Upper lobe of right lung (tissue), 1 donor: Measurements from ENCODE around the gene SRSF3. TPM values are rescaled to one million over a fixed set of nuclear protein-coding genes. Genes with fewer than 3 reads are reported as not detected.

Source experiments
- ATAC-seq: fragments of 200-7000 bp; cut with Tn5 transposase; one replicate; pipeline ENCODE4 v1.9.1; 2020; ENCODE audit warnings: mild to moderate bottlenecking, moderate library complexity
- DNase-seq: peaks from one replicate; pipeline ENCODE4 v3.0.0-alpha.2; 2020
- H3K27ac ChIP-seq: fragments of 200-600 bp; one replicate; pipeline ENCODE4 v1.8.0; 2022
- H3K27me3 ChIP-seq: fragments of 200-600 bp; one replicate; pipeline ENCODE4 v1.8.0; 2022; ENCODE audit warnings: mild to moderate bottlenecking
- H3K36me3 ChIP-seq: fragments of 200-600 bp; one replicate; pipeline ENCODE4 v1.8.0; 2022
- H3K4me1 ChIP-seq: fragments of 200-600 bp; one replicate; pipeline ENCODE4 v1.8.0; 2022
- H3K4me3 ChIP-seq: fragments of 200-600 bp; one replicate; pipeline ENCODE4 v1.8.0; 2022; ENCODE audit warnings: mild to moderate bottlenecking
- H3K9me3 ChIP-seq: fragments of 200-600 bp; one replicate; pipeline ENCODE4 v1.8.0; 2022
- intact Hi-C: fragments of 100-400 bp; cut with DNase I; formaldehyde crosslinking; loops from one replicate; pipeline ENCODE4 v1.11.0; 2022
- total RNA-seq: library from RNA; stranded (reverse); fragmentation: NEBNext Ultra II Directional; extraction: Animal tissue kit (Norgen Biotek cat#: 25700); gene quantifications from one replicate; pipeline ENCODE4 v1.2.1, GENCODE V29; 2021
- TF ChIP-seq, protein P1 (sequence below): fragments of 200-600 bp; IDR thresholded peaks from one replicate; pipeline ENCODE4 v1.8.0; 2022; ENCODE audit warnings: antibody characterized with exemption
- donor health status: DM: no; HTN: yes; CAD: no; lungs with severe emphysema.

SRSF3 gene
- total RNA-seq, 1 donor from 2014 or later: 169 TPM

DNA sequence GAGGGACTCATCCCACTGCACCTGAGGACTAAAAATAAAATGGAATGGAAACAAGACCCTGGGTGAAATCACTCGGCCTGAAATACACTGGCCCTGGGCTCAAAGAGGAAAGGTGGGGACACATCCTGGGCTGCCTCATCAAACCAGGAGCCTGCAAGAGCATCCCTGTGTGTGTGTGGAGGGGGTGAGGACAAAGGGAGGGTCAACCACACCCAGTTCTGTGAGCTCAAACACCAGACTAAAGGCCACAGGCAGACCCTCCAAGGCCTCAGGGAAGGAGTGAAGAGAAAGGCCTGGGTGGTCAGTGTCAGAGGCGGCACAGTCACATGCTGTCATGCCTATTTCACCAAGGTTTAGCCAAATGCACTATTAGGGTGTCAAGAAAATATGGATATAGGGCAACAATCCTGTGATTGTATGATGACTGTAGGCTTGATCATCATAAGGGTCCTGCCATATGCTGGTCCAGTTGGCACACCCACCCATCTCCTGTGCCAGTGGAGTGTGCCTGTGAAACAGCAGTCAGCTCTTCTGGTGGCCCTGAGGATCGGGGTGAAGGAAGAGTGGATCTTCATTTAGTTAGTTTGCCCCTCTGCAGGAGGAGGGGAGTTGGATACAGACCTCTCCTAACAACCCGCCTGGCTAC is 28.9 kb downstream of the SRSF3 start:
- peak; percentile 26 for DNase-seq

DNA sequence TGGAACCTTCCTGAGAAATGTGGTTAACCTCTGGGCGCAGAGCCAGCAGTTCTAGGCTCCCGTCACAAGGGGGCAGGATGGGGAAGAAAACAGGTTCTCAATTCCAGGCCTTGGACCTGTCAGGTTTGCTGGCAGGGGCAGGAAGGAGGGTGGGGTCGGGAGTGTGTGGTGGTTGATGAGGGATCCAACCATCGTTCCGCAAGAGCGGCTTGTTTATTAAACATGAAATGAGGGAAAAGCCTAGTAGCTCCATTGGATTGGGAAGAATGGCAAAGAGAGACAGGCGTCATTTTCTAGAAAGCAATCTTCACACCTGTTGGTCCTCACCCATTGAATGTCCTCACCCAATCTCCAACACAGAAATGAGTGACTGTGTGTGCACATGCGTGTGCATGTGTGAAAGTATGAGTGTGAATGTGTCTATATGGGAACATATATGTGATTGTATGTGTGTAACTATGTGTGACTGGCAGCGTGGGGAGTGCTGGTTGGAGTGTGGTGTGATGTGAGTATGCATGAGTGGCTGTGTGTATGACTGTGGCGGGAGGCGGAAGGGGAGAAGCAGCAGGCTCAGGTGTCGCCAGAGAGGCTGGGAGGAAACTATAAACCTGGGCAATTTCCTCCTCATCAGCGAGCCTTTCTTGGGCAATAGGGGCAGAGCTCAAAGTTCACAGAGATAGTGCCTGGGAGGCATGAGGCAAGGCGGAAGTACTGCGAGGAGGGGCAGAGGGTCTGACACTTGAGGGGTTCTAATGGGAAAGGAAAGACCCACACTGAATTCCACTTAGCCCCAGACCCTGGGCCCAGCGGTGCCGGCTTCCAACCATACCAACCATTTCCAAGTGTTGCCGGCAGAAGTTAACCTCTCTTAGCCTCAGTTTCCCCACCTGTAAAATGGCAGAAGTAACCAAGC is 29.6 kb downstream of the SRSF3 start:
- H3K27ac ChIP-seq: no peak overlapping the region
- no peaks in the 10 kb centered on the region for H3K27me3 ChIP-seq
- ATAC-seq (peak; percentile 86), DNase-seq (peak; percentile 89)
- TF ChIP-seq, protein P1, sequence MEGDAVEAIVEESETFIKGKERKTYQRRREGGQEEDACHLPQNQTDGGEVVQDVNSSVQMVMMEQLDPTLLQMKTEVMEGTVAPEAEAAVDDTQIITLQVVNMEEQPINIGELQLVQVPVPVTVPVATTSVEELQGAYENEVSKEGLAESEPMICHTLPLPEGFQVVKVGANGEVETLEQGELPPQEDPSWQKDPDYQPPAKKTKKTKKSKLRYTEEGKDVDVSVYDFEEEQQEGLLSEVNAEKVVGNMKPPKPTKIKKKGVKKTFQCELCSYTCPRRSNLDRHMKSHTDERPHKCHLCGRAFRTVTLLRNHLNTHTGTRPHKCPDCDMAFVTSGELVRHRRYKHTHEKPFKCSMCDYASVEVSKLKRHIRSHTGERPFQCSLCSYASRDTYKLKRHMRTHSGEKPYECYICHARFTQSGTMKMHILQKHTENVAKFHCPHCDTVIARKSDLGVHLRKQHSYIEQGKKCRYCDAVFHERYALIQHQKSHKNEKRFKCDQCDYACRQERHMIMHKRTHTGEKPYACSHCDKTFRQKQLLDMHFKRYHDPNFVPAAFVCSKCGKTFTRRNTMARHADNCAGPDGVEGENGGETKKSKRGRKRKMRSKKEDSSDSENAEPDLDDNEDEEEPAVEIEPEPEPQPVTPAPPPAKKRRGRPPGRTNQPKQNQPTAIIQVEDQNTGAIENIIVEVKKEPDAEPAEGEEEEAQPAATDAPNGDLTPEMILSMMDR: peak; percentile 86
- H3K4me3 ChIP-seq: no peak overlapping the region
- no peaks in the 10 kb centered on the region for H3K9me3 ChIP-seq
- peaks cover 37% of the 10 kb centered on the region for H3K4me1 ChIP-seq
- intact Hi-C loops: loop anchor here (10.0 kb wide), 1 partner anchor 121 kb away; no protein-coding TSS in a partner anchor
- H3K36me3 ChIP-seq: no peaks in the 10 kb centered on the region

More for the DNA sequence above, 28.9 kb downstream of the SRSF3 start:
- Histone ChIP-seq H3K4me1 (peaks cover 33% of the 10 kb centered on the region), H3K36me3 (no peaks in the 10 kb centered on the region), H3K4me3 (no peak overlapping the region), H3K9me3 (no peaks in the 10 kb centered on the region), H3K27me3 (no peaks in the 10 kb centered on the region), H3K27ac (no peak overlapping the region)
- no peak for ATAC-seq
- intact Hi-C loops: loop anchor here (10.0 kb wide), 1 partner anchor 122 kb away; no protein-coding TSS in a partner anchor
- TF ChIP-seq, protein P1: no peak

DNA sequence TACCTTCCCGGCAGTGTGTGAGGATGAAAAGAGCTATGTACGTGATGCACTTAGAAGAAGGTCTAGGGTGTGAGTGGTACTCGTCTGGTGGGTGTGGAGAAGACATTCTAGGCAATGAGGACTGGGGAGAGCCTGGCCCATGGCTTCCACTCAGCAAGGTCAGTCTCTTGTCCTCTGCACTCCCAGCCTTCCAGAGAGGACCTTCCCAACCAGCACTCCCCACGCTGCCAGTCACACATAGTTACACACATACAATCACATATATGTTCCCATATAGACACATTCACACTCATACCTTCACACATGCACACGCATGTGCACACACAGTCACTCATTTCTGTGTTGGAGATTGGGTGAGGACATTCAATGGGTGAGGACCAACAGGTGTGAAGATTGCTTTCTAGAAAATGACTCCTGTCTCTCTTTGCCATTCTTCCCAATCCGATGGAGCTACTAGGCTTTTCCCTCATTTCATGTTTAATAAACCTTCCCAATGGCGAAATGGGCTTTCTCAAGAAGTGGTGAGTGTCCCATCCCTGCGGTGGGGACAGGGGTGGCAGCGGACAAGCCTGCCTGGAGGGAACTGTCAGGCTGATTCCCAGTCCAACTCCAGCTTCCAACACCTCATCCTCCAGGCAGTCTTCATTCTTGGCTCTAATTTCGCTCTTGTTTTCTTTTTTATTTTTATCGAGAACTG is 30.4 kb downstream of the SRSF3 start:
- no peak overlapping the region for H3K4me3 ChIP-seq
- ATAC-seq (no peak), DNase-seq (peak; percentile 23)
- TF ChIP-seq, protein P1: no peak
- intact Hi-C loops: loop anchor here (5.0 to 10.0 kb wide), 2 partner anchors 58 to 120 kb away; no protein-coding TSS in a partner anchor
- peak overlapping the region; percentile 58 for H3K27ac ChIP-seq
- H3K4me1 ChIP-seq: peaks cover 41% of the 10 kb centered on the region
- H3K36me3 ChIP-seq: no peaks in the 10 kb centered on the region
- no peaks in the 10 kb centered on the region for H3K27me3 ChIP-seq
- no peaks in the 10 kb centered on the region for H3K9me3 ChIP-seq

DNA sequence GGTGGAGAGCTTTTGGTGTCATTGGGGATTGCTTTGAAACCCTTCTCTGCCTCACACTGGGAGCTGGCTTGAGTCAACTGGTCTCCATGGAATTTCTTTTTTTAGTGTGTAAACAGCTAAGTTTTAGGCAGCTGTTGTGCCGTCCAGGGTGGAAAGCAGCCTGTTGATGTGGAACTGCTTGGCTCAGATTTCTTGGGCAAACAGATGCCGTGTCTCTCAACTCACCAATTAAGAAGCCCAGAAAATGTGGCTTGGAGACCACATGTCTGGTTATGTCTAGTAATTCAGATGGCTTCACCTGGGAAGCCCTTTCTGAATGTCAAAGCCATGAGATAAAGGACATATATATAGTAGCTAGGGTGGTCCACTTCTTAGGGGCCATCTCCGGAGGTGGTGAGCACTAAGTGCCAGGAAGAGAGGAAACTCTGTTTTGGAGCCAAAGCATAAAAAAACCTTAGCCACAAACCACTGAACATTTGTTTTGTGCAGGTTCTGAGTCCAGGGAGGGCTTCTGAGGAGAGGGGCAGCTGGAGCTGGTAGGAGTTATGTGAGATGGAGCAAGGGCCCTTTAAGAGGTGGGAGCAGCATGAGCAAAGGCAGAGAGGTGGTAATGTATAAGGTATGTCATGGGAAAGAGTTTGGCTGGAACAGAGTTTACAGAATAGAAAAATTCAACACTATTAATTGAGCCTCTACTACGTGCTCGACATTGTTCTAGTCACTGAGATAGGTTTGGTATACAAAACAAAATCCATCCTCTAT is 31.2 kb downstream of the SRSF3 start:
- Histone ChIP-seq H3K4me1 (peaks cover 41% of the 10 kb centered on the region), H3K27me3 (no peaks in the 10 kb centered on the region), H3K9me3 (no peaks in the 10 kb centered on the region), H3K4me3 (no peak overlapping the region), H3K27ac (peak overlapping the region; percentile 58), H3K36me3 (no peaks in the 10 kb centered on the region)
- ATAC-seq (no peak), DNase-seq (peak; percentile 0)
- intact Hi-C loops: loop anchor here (5.0 to 10.0 kb wide), 2 partner anchors 57 to 119 kb away; no protein-coding TSS in a partner anchor
- TF ChIP-seq, protein P1: no peak

DNA sequence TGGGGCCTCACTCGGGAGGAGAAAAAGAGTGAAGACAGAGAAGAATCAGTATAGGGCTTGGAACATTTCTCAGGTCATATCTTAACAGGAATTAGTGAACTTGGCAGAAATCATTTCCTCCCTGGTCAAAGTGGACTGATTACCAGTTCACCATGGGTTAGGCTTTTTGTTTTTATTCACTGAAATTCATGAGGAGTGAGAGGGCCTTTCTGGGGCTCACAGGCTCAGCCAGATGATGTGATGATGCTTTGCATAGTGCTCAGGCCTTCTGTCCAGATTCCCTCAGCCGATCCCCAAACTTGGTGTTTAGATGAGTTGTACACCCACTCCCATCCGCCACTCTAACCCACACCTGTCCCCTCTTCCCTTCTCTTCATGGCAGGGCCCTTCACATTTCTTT is 32.5 kb downstream of the SRSF3 start:
- Histone ChIP-seq H3K27me3 (no peaks in the 10 kb centered on the region), H3K4me1 (peaks cover 41% of the 10 kb centered on the region)
- intact Hi-C loops: loop anchor here (5.0 to 10.0 kb wide), 2 partner anchors 56 to 118 kb away; no protein-coding TSS in a partner anchor

More for the DNA sequence above, 32.5 kb downstream of the SRSF3 start:
- DNase-seq (no peak), ATAC-seq (no peak)
- no peak overlapping the region for H3K4me3 ChIP-seq
- no peaks in the 10 kb centered on the region for H3K9me3 ChIP-seq
- H3K36me3 ChIP-seq: no peaks in the 10 kb centered on the region
- no peak overlapping the region for H3K27ac ChIP-seq
- TF ChIP-seq, protein P1: no peak
